ENCODE data around the gene RBM12. TPM values are rescaled to one million over a fixed set of nuclear protein-coding genes. Genes with fewer than 3 reads are reported as not detected.
"Not testable (repeated sequence)": the region's sequence is repeated elsewhere in the genome, so short reads cannot be mapped to it uniquely, and the experiment has no call there.

Gene RBM12
- total RNA-seq, 1 donor from 2014 or later: 44.4 TPM

- intact Hi-C loops (cut with DNase I): loop anchor here (2.0 to 10.0 kb wide), 3 partner anchors 35 to 185 kb away; partner anchors contain the start of genes CPNE1, RBM12 and RBM39
- DNase-seq (ENCODE audit: low spot score): peak; percentile 94
Measured at GRCh38 chr20:35699127-35699956, 34.6 kb upstream of the RBM12 start, which contains the start of the genes NFS1 and ROMO1. NFS1 (minus strand) TSS chr20:35699352; CDS start chr20:35699288, 64 bp downstream. ROMO1 (plus strand) TSS chr20:35699405; CDS start chr20:35699633, 228 bp downstream.

- no peak for DNase-seq (ENCODE audit: low spot score)
- intact Hi-C loops (cut with DNase I): loop anchor here (2.0 to 10.0 kb wide), 3 partner anchors 34 to 186 kb away; partner anchors contain the start of genes CPNE1, RBM12 and RBM39
Measured at GRCh38 chr20:35698298-35699126, 33.8 kb upstream of the RBM12 start.

GRCh38 chr20:35697696-35698297, 33.1 kb upstream of the RBM12 start:
- DNase-seq (ENCODE audit: low spot score): no peak
- intact Hi-C loops (cut with DNase I): loop anchor here (2.0 to 10.0 kb wide), 3 partner anchors 33 to 187 kb away; partner anchors contain the start of genes CPNE1, RBM12 and RBM39

- intact Hi-C loops (cut with DNase I): loop anchor here (5.0 to 10.0 kb wide), 2 partner anchors 46 to 189 kb away; partner anchors contain the start of gene RBM39
- DNase-seq (ENCODE audit: low spot score): no peak
Measured at GRCh38 chr20:35695978-35696377, 31.3 kb upstream of the RBM12 start.

GRCh38 chr20:35695245-35695749, 30.6 kb upstream of the RBM12 start:
- intact Hi-C loops (cut with DNase I): loop anchor here (5.0 to 10.0 kb wide), 2 partner anchors 47 to 190 kb away; partner anchors contain the start of gene RBM39
- DNase-seq (ENCODE audit: low spot score): no peak

- intact Hi-C loops (cut with DNase I): loop anchor here (10.0 kb wide), 1 partner anchor 195 kb away; no protein-coding TSS in a partner anchor
- DNase-seq (ENCODE audit: low spot score): no peak
Measured at GRCh38 chr20:35690265-35690664, 25.6 kb upstream of the RBM12 start.

- intact Hi-C loops (cut with DNase I); DNase-seq (ENCODE audit: low spot score): not testable (repeated sequence)
Measured at GRCh38 chr20:35686872-35687271, 22.2 kb upstream of the RBM12 start.

- DNase-seq (ENCODE audit: low spot score); intact Hi-C loops (cut with DNase I): not testable (repeated sequence)
Measured at GRCh38 chr20:35685368-35685767, 20.7 kb upstream of the RBM12 start.

GRCh38 chr20:35681960-35682359, 17.3 kb upstream of the RBM12 start:
- intact Hi-C loops (cut with DNase I): no loop called here

GRCh38 chr20:35680452-35681183, 15.9 kb upstream of the RBM12 start:
- DNase-seq (ENCODE audit: low spot score): no peak

More at GRCh38 chr20:35681960-35682359, 17.3 kb upstream of the RBM12 start:
- DNase-seq (ENCODE audit: low spot score): no peak

GRCh38 chr20:35674921-35675320, 10.2 kb upstream of the RBM12 start:
- intact Hi-C loops (cut with DNase I): no loop called here
- DNase-seq (ENCODE audit: low spot score): no peak

More at GRCh38 chr20:35680452-35681183, 15.9 kb upstream of the RBM12 start:
- intact Hi-C loops (cut with DNase I): no loop called here

GRCh38 chr20:35673884-35674283, 9.2 kb upstream of the RBM12 start:
- DNase-seq (ENCODE audit: low spot score): no peak
- intact Hi-C loops (cut with DNase I): no loop called here

GRCh38 chr20:35669681-35670080, 5.0 kb upstream of the RBM12 start:
- intact Hi-C loops (cut with DNase I): no loop called here
- DNase-seq (ENCODE audit: low spot score): no peak

- DNase-seq (ENCODE audit: low spot score): no peak
- intact Hi-C loops (cut with DNase I): no loop called here
Measured at GRCh38 chr20:35669221-35669620, 4.5 kb upstream of the RBM12 start.

- no peak for DNase-seq (ENCODE audit: low spot score)
- intact Hi-C loops (cut with DNase I): loop anchor here (2.0 kb wide), 3 partner anchors 33 to 77 kb away; partner anchors contain the start of genes NFS1, RBM39 and ROMO1
Measured at GRCh38 chr20:35665949-35666288, 1.2 kb upstream of the RBM12 start.

- DNase-seq (ENCODE audit: low spot score): peak; percentile 82
- intact Hi-C loops (cut with DNase I): loop anchor here (2.0 kb wide), 3 partner anchors 35 to 79 kb away; partner anchors contain the start of genes NFS1, RBM39 and ROMO1
Measured at GRCh38 chr20:35663516-35664465, 909 bp downstream of the RBM12 start.

- intact Hi-C loops (cut with DNase I): no loop called here
- DNase-seq (ENCODE audit: low spot score): no peak
Measured at GRCh38 chr20:35662551-35662950, 2.1 kb downstream of the RBM12 start.

Data from cardiac septum (tissue), 1 donor.